ENCODE measurements around the gene COL18A1. TPM values are rescaled to one million over a fixed set of nuclear protein-coding genes. Genes with fewer than 3 reads are reported as not detected.
A peak's percentile ranks its signal among the peaks of the same experiment; 100 is the strongest.

Gene COL18A1
- total RNA-seq, 3 donors from 2014 or later (not counting 1 experiment from before 2014, with no cell fraction given): 12.3 to 22.3 (median 12.7) TPM

DNA sequence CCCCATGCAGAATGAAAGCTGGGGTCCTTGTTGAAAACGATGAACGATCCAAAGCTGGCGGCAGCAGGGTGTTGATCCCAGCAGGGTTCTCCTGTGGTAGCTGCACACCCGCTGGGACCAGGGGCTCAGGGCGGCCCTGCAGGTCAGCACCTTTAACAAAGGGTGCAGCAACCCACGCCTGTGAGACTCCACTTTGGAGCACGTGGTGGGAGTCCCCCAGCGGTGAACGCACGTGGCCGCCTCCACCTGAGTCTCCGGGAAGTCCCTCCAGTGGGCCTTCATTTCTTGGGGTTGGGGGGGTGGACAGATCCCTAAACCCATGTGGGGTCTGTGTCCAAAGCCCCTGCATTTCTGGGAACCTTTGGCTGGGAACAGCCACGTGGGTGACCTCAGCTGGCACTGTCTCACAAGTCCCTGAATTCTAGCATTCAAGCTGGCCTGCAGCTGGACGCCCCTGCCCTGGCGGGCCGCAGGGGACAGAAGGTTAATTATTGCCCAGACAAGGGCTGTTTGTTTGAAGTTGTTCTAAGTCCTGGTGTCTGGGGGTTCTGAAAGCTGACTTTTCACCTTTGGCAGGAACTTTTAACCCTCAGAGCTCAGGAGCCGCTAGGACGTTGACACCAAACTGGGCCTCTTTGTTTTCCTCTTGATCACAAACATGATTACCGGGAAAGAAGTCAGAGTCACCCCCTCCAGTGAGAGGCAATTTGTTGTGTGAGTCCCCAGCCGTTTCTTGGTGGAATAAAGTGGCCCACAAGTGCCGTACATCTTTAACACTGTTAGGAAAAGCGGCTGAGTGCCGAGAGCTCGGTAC, 64.5 kb downstream of the COL18A1 start:
- Histone ChIP-seq H3K27me3 (ENCODE audit: control insufficient read depth, insufficient read depth, low read length) (no peaks in the 10 kb centered on the region), H3K4me1 (ENCODE audit: control insufficient read depth, insufficient read depth, low read length) (no peaks in the 10 kb centered on the region), H3K4me3 (ENCODE audit: low read length) (no peak overlapping the region), H3K36me3 (ENCODE audit: control insufficient read depth, insufficient read depth, low read length) (no peaks in the 10 kb centered on the region), H3K9me3 (ENCODE audit: control insufficient read depth, insufficient read depth, low read length) (no peaks in the 10 kb centered on the region), H3K27ac (ENCODE audit: low read length) (no peak overlapping the region)
- ATAC-seq (no peak), DNase-seq (no peak)
- no peak for TF ChIP-seq CTCF (IDR thresholded peaks at IDR 0.05)
- no peak overlapping the region for H3K27ac Mint-ChIP-seq
- H3K9me3 Mint-ChIP-seq: no peaks in the 10 kb centered on the region
- H3K4me1 Mint-ChIP-seq: no peaks in the 10 kb centered on the region
- no peaks in the 10 kb centered on the region for H3K36me3 Mint-ChIP-seq
- intact Hi-C loops (cut with micrococcal nuclease): no loop called here
- no peak overlapping the region for H3K4me3 Mint-ChIP-seq
- H3K27me3 Mint-ChIP-seq (ENCODE audit: low read depth in 2 of 2): peaks cover 0 to 10% of the 10 kb centered on the region in 2 donors
- WGBS (ENCODE audit: insufficient coverage): 90% methylated on average over 24 of the region's 24 CpGs

DNA sequence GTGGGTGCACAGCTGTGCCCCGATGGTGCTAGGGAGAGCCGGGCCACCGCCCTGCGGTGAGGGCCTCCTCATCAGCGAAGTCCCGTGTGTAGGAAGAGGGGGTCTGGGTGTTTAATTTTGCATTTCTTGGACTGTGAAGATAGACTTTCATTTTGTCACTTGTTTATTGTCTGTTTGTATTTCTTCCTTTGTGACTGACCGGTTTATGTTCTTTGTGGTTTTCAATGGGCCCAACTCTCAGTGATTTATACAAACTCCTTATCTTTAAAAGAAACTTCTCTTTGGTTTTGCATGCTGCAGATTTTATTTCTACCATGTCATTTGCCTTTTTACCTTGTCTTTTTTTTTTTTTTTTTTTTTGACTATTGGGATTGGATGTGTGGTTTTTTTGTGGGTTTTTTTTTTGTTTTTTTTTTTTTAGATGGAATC, 65.1 kb downstream of the COL18A1 start:
- DNase-seq: no peak
- H3K27ac ChIP-seq (ENCODE audit: low read length): no peak overlapping the region
- no peaks in the 10 kb centered on the region for H3K4me1 Mint-ChIP-seq
- H3K4me3 ChIP-seq (ENCODE audit: low read length): no peak overlapping the region
- TF ChIP-seq CTCF (IDR thresholded peaks at IDR 0.05): no peak
- H3K27me3 ChIP-seq (ENCODE audit: control insufficient read depth, insufficient read depth, low read length): no peaks in the 10 kb centered on the region
- H3K9me3 Mint-ChIP-seq: no peaks in the 10 kb centered on the region
- 85% methylated on average over 7 of the region's 7 CpGs for WGBS (ENCODE audit: insufficient coverage)
- H3K27me3 Mint-ChIP-seq (ENCODE audit: low read depth in 2 of 2): peaks cover 0 to 4% of the 10 kb centered on the region in 2 donors
- H3K36me3 Mint-ChIP-seq: no peaks in the 10 kb centered on the region
- H3K4me3 Mint-ChIP-seq: no peak overlapping the region
- H3K4me1 ChIP-seq (ENCODE audit: control insufficient read depth, insufficient read depth, low read length): no peaks in the 10 kb centered on the region
- no peaks in the 10 kb centered on the region for H3K9me3 ChIP-seq (ENCODE audit: control insufficient read depth, insufficient read depth, low read length)
- no peaks in the 10 kb centered on the region for H3K36me3 ChIP-seq (ENCODE audit: control insufficient read depth, insufficient read depth, low read length)
- ATAC-seq: no peak
- intact Hi-C loops (cut with micrococcal nuclease): no loop called here
- no peak overlapping the region for H3K27ac Mint-ChIP-seq

DNA sequence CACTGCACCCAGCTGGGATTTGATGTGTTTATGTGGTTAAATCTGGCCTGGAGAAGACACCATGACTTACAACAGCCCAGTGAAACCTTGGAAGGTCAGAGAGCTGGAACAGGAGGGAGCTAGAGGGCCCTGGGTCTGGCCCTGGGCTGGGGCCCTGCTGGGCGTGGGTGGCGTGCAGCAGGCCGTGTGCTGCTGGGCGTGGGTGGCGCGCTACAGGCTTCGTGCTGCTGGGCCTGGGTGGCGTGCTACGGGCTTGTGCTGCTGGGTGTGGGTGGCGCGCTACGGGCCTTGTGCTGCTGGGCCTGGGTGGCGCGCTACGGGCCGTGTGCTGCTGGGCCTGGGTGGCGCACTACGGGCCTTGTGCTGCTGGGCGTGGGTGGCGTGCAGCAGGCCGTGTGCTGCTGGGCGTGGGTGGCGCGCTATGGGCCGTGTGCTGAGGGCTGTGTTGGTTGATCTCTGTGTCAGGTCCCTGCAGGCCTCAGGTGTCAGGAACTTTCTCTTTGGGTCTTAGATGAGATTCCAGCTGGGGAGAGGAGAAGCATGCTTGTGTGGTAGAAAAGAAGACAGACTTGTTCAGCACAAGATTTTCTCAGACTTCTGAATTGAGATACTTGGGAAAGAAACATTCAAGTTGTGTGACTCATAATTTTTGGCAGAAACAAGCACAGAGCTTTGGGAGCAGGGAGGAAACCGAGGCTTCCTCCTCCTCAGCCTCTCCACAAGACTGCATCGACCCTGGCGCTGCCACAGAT, 66.0 kb downstream of the COL18A1 start:
- intact Hi-C loops (cut with micrococcal nuclease): no loop called here

More for the DNA sequence above, 66.0 kb downstream of the COL18A1 start:
- Histone ChIP-seq H3K27ac (ENCODE audit: low read length) (no peak overlapping the region), H3K27me3 (ENCODE audit: control insufficient read depth, insufficient read depth, low read length) (no peaks in the 10 kb centered on the region), H3K9me3 (ENCODE audit: control insufficient read depth, insufficient read depth, low read length) (no peaks in the 10 kb centered on the region), H3K36me3 (ENCODE audit: control insufficient read depth, insufficient read depth, low read length) (no peaks in the 10 kb centered on the region), H3K4me3 (ENCODE audit: low read length) (no peak overlapping the region), H3K4me1 (ENCODE audit: control insufficient read depth, insufficient read depth, low read length) (no peaks in the 10 kb centered on the region)
- H3K27ac Mint-ChIP-seq: no peak overlapping the region
- H3K4me1 Mint-ChIP-seq: no peaks in the 10 kb centered on the region
- 78% methylated on average over 28 of the region's 28 CpGs for WGBS (ENCODE audit: insufficient coverage)
- H3K4me3 Mint-ChIP-seq: no peak overlapping the region
- no peaks in the 10 kb centered on the region for H3K9me3 Mint-ChIP-seq
- H3K27me3 Mint-ChIP-seq (ENCODE audit: low read depth in 2 of 2): no peaks in the 10 kb centered on the region
- ATAC-seq (no peak), DNase-seq (peak in 1 of 2 donors; percentile 78)
- TF ChIP-seq CTCF (IDR thresholded peaks at IDR 0.05): no peak
- no peaks in the 10 kb centered on the region for H3K36me3 Mint-ChIP-seq
